GM21825 (cell line): Measurements from ENCODE around the gene RPGRIP1L.

Source experiments
- ATAC-seq: cut with Tn5 transposase; IDR thresholded peaks from one replicate; pipeline ENCODE4 v1.9.1; 2021; ENCODE audit warnings: mild to moderate bottlenecking, moderate library complexity; ENCODE audit not compliant: unreplicated experiment

RPGRIP1L gene

DNA sequence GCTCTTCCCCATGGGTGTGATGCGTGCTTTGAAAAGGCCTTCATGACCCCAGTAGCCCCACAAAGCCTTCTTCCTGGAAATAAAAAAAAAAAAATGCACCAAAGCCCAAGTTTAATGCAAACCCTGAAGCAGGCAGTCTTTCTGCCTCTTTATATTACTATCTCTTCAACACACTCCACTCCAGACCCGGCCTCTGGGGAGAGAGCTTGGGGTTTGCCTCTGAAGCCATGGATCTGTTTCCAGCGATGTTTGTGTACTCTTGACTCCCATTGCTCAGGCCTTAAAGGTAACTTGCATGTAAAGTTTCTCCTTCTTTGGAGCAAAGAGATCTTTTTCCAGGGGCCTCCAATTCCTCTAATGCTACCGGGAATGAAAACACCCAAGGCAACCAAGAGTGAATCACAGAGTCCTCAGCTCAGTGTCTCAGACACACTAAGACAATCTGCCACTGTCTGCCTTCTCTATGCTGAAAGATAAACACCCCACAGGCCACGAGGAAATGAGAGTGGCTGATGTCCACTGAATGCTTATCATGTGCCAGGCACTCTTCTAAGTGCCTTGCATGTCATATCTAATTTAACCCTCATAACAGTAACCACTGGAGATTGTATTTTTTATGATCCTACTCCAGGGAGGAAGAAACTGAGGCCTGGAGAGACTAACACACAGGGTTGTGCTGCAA, 144.2 kb downstream of the RPGRIP1L start:
- no peak for ATAC-seq

DNA sequence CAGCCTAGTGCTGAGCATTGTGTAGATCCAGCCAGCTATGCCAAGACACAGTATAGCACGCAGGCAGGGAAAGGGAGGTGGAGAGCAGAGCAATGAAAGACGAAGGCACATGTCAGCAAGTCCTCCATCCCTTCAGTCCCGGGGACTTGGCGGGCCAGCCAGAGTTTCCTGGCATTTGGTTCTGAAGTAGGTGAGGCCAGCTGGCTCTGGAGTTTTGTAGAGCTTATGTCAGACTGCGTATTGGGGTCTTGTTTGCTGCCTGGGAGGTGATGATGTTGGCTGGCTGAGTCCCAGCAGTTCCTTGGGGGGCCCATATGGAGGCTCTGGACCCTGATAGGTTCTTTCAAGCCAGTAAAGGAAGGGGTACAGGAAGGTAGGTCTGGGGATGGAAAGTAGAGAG, 144.9 kb downstream of the RPGRIP1L start:
- no peak for ATAC-seq

DNA sequence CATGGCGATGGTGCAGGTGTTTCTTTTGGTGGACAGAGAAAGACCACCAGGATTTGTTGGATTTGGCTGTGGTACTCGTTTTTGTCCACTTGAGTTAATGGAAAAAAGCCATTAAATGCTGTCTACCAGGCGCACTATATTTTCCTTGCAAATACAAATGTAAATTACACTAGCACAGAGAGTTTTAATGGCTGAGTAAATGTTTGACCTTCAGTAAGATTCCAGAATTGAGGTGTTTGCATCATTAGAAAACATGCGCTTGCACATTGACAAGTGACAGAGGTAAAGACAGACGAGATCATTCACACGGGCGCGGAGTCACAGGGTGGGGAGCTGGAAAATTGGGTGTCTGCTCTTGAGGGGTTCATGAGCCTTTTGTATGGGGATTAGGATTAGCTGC, 147.1 kb downstream of the RPGRIP1L start:
- ATAC-seq: no peak

DNA sequence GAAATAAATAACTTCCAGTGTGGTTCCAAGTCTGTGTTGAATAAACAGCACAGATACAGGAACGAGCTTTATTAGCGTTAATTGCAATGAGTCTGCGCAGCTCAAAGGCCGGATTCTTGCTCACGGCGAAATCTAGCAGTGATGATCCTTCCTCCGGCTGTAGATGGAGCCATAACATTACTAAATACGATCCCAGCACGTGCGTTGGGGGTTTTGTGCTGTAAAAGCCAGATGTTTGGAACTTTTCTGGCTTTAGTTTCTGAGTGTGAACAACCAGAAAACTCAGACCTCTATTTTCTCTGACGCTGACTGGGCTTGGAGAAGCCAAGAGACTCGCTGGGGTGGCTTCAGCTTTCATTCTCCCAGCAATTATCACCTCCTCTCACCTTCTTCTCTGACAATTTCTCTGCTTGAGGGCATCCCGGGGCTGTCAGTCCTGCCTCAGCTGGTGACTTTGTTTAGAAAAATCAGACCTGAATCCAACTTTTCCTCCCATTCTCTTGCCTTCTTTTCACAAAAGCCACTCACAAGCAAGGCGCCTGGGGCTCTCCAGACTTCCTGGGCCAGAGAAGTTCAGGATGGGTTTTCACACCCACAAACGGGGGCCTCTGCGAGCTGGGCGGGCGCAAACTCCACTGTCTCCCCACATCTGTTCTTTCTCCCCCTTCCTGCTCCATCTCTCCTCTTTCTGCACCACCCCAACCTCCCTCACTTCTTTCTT, 153.5 kb downstream of the RPGRIP1L start:
- peak; percentile 75 for ATAC-seq
